NT2/D1 (cell line): ENCODE measurements around the gene PRICKLE2.
A peak's percentile ranks its signal among the peaks of the same experiment; 100 is the strongest.

Experiments used
- DNase-seq: peaks from one replicate; pipeline ENCODE4 v3.0.0-alpha.2; 2011; ENCODE audit warnings: low read depth, low spot score
- H3K27me3 ChIP-seq: 2 replicates; pipeline ENCODE4 v1.6.0; 2011; ENCODE audit warnings: mild to moderate bottlenecking; ENCODE audit not compliant: insufficient read length, insufficient read depth
- H3K36me3 ChIP-seq: 2 replicates; pipeline ENCODE4 v1.6.1; 2011; ENCODE audit warnings: mild to moderate bottlenecking, low read length, mixed read lengths; ENCODE audit not compliant: insufficient read depth, insufficient read length
- H3K4me1 ChIP-seq: 2 replicates; pipeline ENCODE4 v1.5.1; 2011; ENCODE audit not compliant: insufficient read depth, insufficient read length
- H3K4me3 ChIP-seq: 2 replicates; pipeline ENCODE4 v1.5.1; 2011; ENCODE audit warnings: low read depth; ENCODE audit not compliant: insufficient read length
- H3K9ac ChIP-seq: 2 replicates; pipeline ENCODE4 v1.6.0; 2011; ENCODE audit warnings: low read depth; ENCODE audit not compliant: insufficient read length
- H3K9me3 ChIP-seq: 2 replicates; pipeline ENCODE4 v1.5.1; 2011; ENCODE audit warnings: mild to moderate bottlenecking, low read length; ENCODE audit not compliant: insufficient read depth
- SUZ12 ChIP-seq: IDR thresholded peaks from 2 replicates; pipeline ENCODE4 v1.6.1; 2011; ENCODE audit not compliant: insufficient read length, insufficient read depth; ENCODE audit errors: extremely low read depth
- YY1 ChIP-seq: IDR thresholded peaks from 2 replicates; pipeline ENCODE4 v1.6.1; 2011; ENCODE audit not compliant: insufficient read length, insufficient read depth
- ZNF274 ChIP-seq: IDR thresholded peaks from 2 replicates; pipeline ENCODE4 v1.6.1; 2011; ENCODE audit warnings: mild to moderate bottlenecking, low read depth, low read length

The PRICKLE2 gene

DNA sequence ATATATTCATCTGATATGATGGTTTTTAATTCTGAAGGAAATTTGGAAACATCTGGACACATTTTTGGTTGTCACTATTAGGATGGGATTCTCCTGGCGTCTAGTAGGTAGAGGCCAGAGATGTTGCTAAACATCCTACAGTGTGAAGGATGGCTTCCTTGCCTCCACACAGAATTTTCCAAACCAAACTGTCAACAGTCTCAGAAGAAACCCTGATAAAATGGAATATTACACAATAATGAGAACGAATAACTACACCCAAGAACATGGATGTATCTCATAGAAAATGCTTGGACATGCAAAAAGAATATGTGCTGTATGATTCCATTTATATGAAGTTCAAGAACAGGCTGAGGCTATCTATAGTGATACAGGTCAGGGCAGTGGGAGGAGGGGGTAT lies 122.1 kb downstream of the PRICKLE2 start:
- Histone ChIP-seq H3K9ac (no peak overlapping the region), H3K9me3 (no peaks in the 10 kb centered on the region), H3K36me3 (peaks cover 24% of the 10 kb centered on the region), H3K27me3 (no peaks in the 10 kb centered on the region), H3K4me3 (no peak overlapping the region), H3K4me1 (peaks cover 12% of the 10 kb centered on the region)
- no peak for DNase-seq
- no peak for TF ChIP-seq SUZ12
- TF ChIP-seq ZNF274 = no peak
- TF ChIP-seq YY1 = no peak

DNA sequence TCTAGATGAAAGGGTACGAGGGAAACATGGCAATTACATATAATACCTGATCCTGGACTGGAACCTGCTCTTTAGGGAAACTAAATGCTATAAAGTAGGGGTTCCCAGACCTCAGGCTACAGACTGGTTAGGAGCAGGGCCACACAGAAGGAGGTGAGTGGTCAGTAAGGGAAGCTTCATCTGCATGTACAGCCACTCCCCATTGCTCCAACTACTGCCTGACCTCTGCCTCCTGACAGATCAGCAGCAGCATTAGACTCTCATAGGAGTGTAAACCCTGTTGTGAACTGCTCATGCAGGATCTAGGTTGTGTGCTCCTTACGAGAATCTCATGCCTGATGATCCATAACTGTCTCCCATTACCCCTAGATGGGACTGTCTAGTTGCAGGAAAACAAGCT lies 123.1 kb downstream of the PRICKLE2 start:
- TF ChIP-seq SUZ12 (no peak), ZNF274 (no peak), YY1 (no peak)
- H3K9me3 ChIP-seq = no peaks in the 10 kb centered on the region

DNA sequence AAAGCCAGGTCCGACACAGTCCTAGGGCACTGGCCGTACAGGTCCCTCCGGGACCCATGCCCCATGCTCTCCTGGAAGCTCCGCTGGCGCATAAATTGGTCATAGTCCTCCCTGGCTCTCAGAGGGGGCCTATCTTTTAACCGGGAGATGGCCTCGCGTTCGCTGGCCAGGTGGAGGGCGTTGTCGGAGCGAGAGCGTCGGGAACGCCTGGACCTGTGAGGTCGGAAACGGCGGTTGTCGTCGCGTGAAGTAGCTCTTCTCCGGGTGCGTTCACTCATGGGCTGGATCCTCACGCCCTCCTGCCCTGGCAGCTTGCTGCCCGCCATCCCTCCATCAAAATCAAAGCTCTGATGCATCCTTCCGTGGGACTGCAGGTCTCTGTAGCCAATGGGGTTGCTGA lies 126.0 kb downstream of the PRICKLE2 start:
- no peak overlapping the region for H3K4me3 ChIP-seq
- TF ChIP-seq YY1 (no peak), SUZ12 (no peak), ZNF274 (no peak)
- DNase-seq = no peak
- H3K36me3 ChIP-seq = peaks cover 31% of the 10 kb centered on the region
- H3K9ac ChIP-seq = no peak overlapping the region
- H3K4me1 ChIP-seq = no peaks in the 10 kb centered on the region
- H3K27me3 ChIP-seq = no peaks in the 10 kb centered on the region
- H3K9me3 ChIP-seq = no peaks in the 10 kb centered on the region

More for the DNA sequence above, 123.1 kb downstream of the PRICKLE2 start:
- Histone ChIP-seq H3K4me3 (no peak overlapping the region), H3K9ac (no peak overlapping the region), H3K36me3 (peaks cover 30% of the 10 kb centered on the region), H3K27me3 (no peaks in the 10 kb centered on the region), H3K4me1 (peaks cover 7% of the 10 kb centered on the region)
- DNase-seq = no peak

DNA sequence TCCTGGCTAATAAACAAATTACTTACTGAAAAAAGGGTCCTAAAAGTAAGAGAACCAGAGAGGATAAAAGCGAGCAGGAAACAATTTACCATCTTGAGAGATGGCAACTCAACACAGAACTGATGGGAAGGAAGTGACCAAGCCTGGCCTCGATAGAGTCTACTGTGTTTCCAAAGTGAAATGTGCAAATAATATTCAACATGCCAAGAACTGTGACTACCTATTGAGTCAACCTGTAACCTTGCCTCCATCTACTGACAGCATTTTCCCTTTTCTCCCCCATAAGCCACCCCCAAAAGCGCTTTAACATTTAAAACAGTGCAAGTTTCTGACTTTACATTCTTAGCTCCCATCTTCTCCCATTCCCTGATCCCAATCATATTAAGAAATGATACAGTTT lies 126.6 kb downstream of the PRICKLE2 start:
- Histone ChIP-seq H3K4me1 (no peaks in the 10 kb centered on the region), H3K27me3 (no peaks in the 10 kb centered on the region), H3K4me3 (no peak overlapping the region), H3K9ac (no peak overlapping the region), H3K9me3 (no peaks in the 10 kb centered on the region), H3K36me3 (peaks cover 31% of the 10 kb centered on the region)
- DNase-seq = no peak
- TF ChIP-seq ZNF274 (no peak), YY1 (no peak), SUZ12 (no peak)

DNA sequence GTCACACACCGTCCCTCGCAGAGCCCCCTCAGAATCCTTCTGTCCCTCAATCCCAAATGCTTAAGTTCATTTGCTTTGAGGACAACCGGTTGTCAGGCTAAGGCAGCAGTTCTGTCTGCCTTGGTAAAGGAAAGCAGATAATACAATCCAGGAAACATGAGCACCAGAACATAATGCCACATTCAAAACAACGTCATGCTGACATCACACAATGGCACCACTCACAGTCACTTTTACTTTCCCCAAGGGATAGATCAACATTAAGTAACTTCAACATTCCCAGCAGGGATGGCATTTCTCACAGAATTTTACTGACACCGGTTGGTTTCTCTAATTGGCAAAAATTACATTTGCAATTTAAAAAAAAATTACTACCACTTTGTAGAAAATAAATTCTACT lies 127.3 kb downstream of the PRICKLE2 start:
- Histone ChIP-seq H3K27me3 (no peaks in the 10 kb centered on the region), H3K9me3 (no peaks in the 10 kb centered on the region), H3K4me3 (no peak overlapping the region), H3K9ac (no peak overlapping the region), H3K36me3 (peaks cover 31% of the 10 kb centered on the region), H3K4me1 (no peaks in the 10 kb centered on the region)
- TF ChIP-seq SUZ12 (no peak), YY1 (no peak), ZNF274 (no peak)
- no peak for DNase-seq

DNA sequence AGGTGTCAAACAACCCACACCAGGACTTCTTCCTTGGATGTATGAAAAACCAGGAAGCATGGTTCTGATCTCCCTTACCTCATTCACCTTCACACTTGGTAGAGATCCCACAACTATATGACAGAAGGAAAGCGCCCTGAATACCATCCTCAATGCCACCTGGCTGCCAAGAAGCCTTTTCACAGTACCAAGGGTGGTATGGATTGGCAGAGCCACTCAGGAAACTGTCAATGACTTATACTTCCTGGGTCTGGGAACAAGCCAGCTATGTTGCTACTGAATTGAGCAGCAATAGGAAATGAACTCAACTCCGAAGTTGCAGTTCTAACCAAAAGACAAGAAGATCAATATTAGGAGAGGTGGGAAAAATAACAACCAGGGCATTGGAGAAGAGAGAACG lies 129.5 kb downstream of the PRICKLE2 start:
- H3K27me3 ChIP-seq = no peaks in the 10 kb centered on the region
- H3K4me1 ChIP-seq = no peaks in the 10 kb centered on the region
- TF ChIP-seq SUZ12 = no peak
- no peak for TF ChIP-seq ZNF274
- TF ChIP-seq YY1 = no peak
- no peak for DNase-seq
- H3K9ac ChIP-seq = no peak overlapping the region
- H3K9me3 ChIP-seq = no peaks in the 10 kb centered on the region
- peaks cover 31% of the 10 kb centered on the region for H3K36me3 ChIP-seq
- no peak overlapping the region for H3K4me3 ChIP-seq

DNA sequence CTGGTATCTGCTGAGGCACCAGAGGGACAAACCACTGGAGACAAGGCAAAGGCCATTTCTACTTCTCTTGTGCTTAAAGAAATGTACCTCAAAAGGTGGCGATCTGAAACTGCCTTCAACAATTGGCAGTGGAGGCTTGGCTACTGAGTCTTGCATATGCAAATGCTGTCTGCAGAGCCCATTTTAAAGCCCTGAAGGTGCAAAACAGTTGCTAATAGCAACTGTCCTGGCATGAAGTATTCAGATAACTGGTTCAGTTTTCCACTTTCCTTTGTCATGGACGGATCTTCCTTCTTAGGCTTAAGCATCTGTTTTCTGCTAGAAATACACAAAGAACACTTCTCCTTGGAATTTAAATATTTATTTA lies 130.6 kb downstream of the PRICKLE2 start:
- peaks cover 24% of the 10 kb centered on the region for H3K36me3 ChIP-seq
- no peak overlapping the region for H3K9ac ChIP-seq
- no peaks in the 10 kb centered on the region for H3K27me3 ChIP-seq
- no peaks in the 10 kb centered on the region for H3K9me3 ChIP-seq
- peak; percentile 78 for DNase-seq
- no peak for TF ChIP-seq SUZ12
- no peak for TF ChIP-seq ZNF274
- no peak for TF ChIP-seq YY1
- no peak overlapping the region for H3K4me3 ChIP-seq
- no peaks in the 10 kb centered on the region for H3K4me1 ChIP-seq
